COLO668 (cell line): ENCODE measurements around the gene CDKN2D.

Experiments used
- DNase-seq: peaks from one replicate; lab custom pipeline; 2025; ENCODE audit not compliant: unreplicated experiment; lab: John Stamatoyannopoulos, UW

CDKN2D gene

GRCh38 chr19:10568826-10569651 lies at the start of gene CDKN2D:
Gene CDKN2D, minus strand, starts transcription at chr19:10568979. Its CDS starts 326 bp downstream, at chr19:10568653.
- DNase-seq, result peak; percentile 99

GRCh38 chr19:10617409-10618121 lies 48.8 kb upstream of the CDKN2D start:
- DNase-seq, result no peak

- DNase-seq, result no peak
Observed at GRCh38 chr19:10615429-10616023, 46.7 kb upstream of the CDKN2D start.

- DNase-seq, result no peak
Observed at GRCh38 chr19:10612499-10613119, 43.8 kb upstream of the CDKN2D start.

GRCh38 chr19:10611907-10612306 lies 43.1 kb upstream of the CDKN2D start:
- DNase-seq, result no peak

GRCh38 chr19:10604460-10604980 lies 35.7 kb upstream of the CDKN2D start:
- no peak for DNase-seq

- DNase-seq, result no peak
Observed at GRCh38 chr19:10603873-10604459, 35.2 kb upstream of the CDKN2D start.

GRCh38 chr19:10603084-10603872 lies 34.5 kb upstream of the CDKN2D start:
- DNase-seq, result no peak

- peak; percentile 77 for DNase-seq
Observed at GRCh38 chr19:10602330-10603083, 33.7 kb upstream of the CDKN2D start.

GRCh38 chr19:10601999-10602329 lies 33.2 kb upstream of the CDKN2D start:
- DNase-seq, result no peak

GRCh38 chr19:10600149-10600548 lies 31.4 kb upstream of the CDKN2D start:
- no peak for DNase-seq

GRCh38 chr19:10593820-10594637 lies 25.2 kb upstream of the CDKN2D start:
- no peak for DNase-seq

GRCh38 chr19:10593148-10593547 lies 24.4 kb upstream of the CDKN2D start:
- no peak for DNase-seq

- no peak for DNase-seq
Observed at GRCh38 chr19:10587839-10588150, 19.0 kb upstream of the CDKN2D start.

GRCh38 chr19:10587022-10587838 lies 18.5 kb upstream of the CDKN2D start, which contains the start of gene AP1M2:
Gene AP1M2, minus strand, starts transcription at chr19:10587312. Its CDS starts 81 bp downstream, at chr19:10587231.
- DNase-seq, result peak; percentile 85

GRCh38 chr19:10586396-10586795 lies 17.6 kb upstream of the CDKN2D start:
- DNase-seq, result no peak

GRCh38 chr19:10583036-10583776 lies 14.4 kb upstream of the CDKN2D start:
- DNase-seq, result no peak
